HUES48 (cell line): ENCODE data around the gene TTC39C.
"Not testable (repeated sequence)": the region's sequence is repeated elsewhere in the genome, so short reads cannot be mapped to it uniquely, and the experiment has no call there.

Experiments used
- H3K27ac ChIP-seq: one replicate; pipeline ENCODE4 v1.7.0; 2013; ENCODE audit warnings: low read depth, low read length, inconsistent platforms
- H3K27me3 ChIP-seq: 2 replicates; pipeline ENCODE4 v1.6.1; 2013; ENCODE audit warnings: mild to moderate bottlenecking, low read length; ENCODE audit not compliant: control insufficient read depth, insufficient read depth
- H3K36me3 ChIP-seq: 2 replicates; pipeline ENCODE4 v1.6.1; 2013; ENCODE audit warnings: low read length; ENCODE audit not compliant: control insufficient read depth, insufficient read depth
- H3K4me1 ChIP-seq: 2 replicates; pipeline ENCODE4 v1.6.1; 2013; ENCODE audit warnings: mild to moderate bottlenecking, low read length; ENCODE audit not compliant: control insufficient read depth, insufficient read depth
- H3K4me3 ChIP-seq: 2 replicates; pipeline ENCODE4 v1.5.1; 2013; ENCODE audit warnings: mild to moderate bottlenecking, low read depth, low read length
- H3K9ac ChIP-seq: 2 replicates; pipeline ENCODE4 v1.6.1; 2013; ENCODE audit warnings: mild to moderate bottlenecking, low read depth, low read length, moderate library complexity
- H3K9me3 ChIP-seq: 2 replicates; pipeline ENCODE4 v1.6.1; 2013; ENCODE audit warnings: low read length; ENCODE audit not compliant: control insufficient read depth, insufficient read depth

Gene TTC39C

DNA sequence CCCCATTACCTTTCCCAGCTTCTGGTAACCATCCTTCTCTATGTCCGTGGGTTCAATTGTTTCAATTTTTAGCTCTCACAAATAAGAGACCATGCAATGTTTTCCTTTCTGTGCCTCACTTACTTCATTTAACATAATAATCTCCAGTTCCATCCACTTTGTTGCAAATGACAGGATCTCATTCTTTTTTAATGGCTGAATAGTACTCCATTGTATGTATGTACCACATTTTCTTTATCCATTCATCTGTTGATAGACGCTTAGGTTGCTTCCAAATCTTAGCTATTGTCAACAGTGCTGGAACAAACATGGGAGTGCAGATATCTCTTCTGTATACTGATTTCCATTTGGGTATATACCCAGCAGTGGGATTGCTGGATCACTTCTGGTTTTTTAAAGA, 126.1 kb downstream of the TTC39C start:
- Histone ChIP-seq H3K4me1 (peaks cover 20% of the 10 kb centered on the region), H3K4me3 (no peak overlapping the region), H3K36me3 (peaks cover 26% of the 10 kb centered on the region), H3K27me3 (no peaks in the 10 kb centered on the region), H3K9ac (no peak overlapping the region), H3K27ac (no peak overlapping the region), H3K9me3 (no peaks in the 10 kb centered on the region)

DNA sequence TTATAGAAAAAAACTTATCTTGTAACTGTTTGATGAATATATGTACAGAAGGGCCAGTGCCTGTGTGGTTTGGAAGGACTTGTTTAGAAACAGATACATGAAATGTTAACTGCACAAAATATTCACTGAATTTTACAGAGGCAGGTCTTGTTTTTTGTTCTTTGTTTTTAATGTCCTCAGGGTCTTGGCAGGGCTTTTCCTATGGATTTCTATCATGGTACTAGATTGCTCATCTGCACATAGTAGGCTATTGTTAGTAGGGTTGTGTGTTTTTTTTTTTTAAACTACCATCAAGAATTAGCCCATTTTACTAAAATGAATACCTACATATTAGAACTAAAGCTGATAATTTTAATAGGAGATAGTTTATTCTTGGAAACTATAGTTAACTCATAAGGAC, 127.8 kb downstream of the TTC39C start:
- H3K36me3 ChIP-seq = peaks cover 42% of the 10 kb centered on the region
- H3K27ac ChIP-seq = no peak overlapping the region
- H3K27me3 ChIP-seq = no peaks in the 10 kb centered on the region
- H3K9ac ChIP-seq = no peak overlapping the region
- no peaks in the 10 kb centered on the region for H3K9me3 ChIP-seq
- H3K4me3 ChIP-seq = no peak overlapping the region
- H3K4me1 ChIP-seq = peaks cover 6% of the 10 kb centered on the region

DNA sequence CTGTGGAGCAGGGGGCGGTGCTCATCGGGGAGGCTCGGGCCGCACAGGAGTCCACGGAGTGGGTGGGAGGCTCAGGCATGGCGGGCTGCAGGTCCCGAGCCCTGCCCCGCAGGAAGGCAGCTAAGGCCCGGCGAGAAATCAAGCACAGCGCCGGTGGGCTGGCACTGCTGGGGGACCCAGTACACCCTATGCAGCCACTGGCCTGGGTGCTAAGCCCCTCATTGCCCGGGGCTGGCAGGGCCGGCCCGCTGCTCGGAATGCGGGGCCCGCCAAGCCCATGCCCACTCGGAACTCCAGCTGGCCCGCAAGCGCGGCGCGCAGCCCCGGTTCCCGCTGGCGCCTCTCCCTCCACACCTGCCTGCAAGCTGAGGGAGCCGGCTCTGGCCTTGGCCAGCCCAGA, 135.0 kb downstream of the TTC39C start:
- not testable (repeated sequence) for H3K27me3 ChIP-seq, H3K4me1 ChIP-seq, H3K9ac ChIP-seq, H3K27ac ChIP-seq, H3K4me3 ChIP-seq, H3K9me3 ChIP-seq
- H3K36me3 ChIP-seq = peaks cover 53% of the 10 kb centered on the region

DNA sequence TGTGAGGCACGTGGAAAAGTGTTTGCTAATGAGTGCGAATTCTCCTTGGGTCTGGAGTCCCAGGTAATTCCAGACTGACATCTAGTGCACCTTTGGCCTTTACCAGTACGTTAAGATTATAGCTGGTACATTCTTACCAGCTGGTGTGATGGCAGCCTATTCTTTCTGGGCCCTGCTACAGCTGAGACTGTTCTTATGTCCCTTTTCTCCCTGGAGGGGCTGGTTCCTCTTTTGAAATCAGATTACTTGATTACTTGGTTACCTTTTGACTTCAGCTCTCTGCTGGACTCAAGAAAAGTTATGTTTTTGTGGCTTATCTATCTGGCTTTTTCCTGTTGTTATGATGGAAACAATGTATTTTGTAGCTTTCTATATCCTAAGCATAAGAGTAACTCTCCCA, 138.8 kb downstream of the TTC39C start:
- Histone ChIP-seq H3K36me3 (peaks cover 43% of the 10 kb centered on the region), H3K4me1 (no peaks in the 10 kb centered on the region), H3K9ac (no peak overlapping the region), H3K4me3 (no peak overlapping the region), H3K9me3 (no peaks in the 10 kb centered on the region), H3K27ac (no peak overlapping the region), H3K27me3 (no peaks in the 10 kb centered on the region)

DNA sequence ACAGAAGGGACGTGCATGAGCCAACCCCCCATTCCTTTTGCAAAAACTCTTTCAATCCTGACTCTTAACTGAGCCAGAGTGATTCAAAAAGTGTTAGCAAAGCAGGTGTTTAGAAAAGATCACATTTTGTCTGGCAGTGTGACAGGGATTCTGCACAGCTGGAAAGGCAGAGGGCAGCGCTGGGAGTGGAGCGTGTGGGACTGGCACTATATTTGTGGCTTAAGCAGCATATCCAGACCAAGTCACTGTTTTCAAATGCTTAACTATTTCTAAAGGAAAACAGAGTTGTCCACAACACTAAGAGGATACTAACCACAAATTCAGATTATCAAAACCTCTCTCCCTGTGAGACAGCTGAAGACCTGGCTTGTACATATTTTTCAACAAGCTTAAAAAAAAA, 143.3 kb downstream of the TTC39C start:
- Histone ChIP-seq H3K4me3 (no peak overlapping the region), H3K27ac (no peak overlapping the region), H3K36me3 (peaks cover 82% of the 10 kb centered on the region), H3K9me3 (no peaks in the 10 kb centered on the region), H3K27me3 (no peaks in the 10 kb centered on the region), H3K4me1 (no peaks in the 10 kb centered on the region), H3K9ac (no peak overlapping the region)

DNA sequence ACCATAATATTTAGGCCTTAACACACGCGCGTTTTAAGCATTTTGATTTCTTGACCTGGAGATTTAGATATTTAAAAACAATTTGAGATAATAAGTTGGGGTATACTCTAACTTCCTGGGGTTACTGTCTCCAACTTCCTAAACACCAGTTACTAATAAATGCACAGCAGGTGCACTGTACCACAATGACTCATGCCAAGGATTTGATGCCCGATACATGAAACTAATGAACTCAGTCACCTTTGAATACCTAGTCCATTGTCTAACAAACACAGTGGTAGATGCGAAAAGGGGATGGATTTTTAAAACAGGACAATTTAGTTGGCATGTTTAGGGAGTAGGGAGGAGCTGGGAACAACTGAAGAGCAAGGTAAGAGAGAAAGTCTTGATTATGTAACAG, 145.5 kb downstream of the TTC39C start:
- Histone ChIP-seq H3K4me3 (no peak overlapping the region), H3K9ac (no peak overlapping the region), H3K36me3 (peaks cover 88% of the 10 kb centered on the region), H3K27me3 (no peaks in the 10 kb centered on the region), H3K27ac (no peak overlapping the region), H3K4me1 (no peaks in the 10 kb centered on the region), H3K9me3 (no peaks in the 10 kb centered on the region)

DNA sequence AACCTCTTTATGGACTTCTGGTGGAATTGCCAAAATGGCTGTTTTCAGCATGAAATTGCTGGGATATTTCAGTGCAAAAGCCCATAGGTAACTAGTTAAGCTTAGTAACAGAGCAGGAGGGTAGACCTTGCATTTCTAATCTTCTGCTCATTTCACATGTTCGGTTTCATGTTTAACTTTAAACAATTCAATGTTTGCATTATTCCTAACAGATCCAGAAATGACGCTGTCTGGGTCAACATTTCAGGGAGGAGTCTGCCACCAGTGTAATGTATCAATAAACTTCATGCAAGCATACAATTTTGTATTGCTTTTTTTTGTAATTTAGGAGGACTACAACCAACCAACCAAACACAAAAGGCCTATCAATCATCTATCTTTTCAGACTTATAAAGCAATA, 146.8 kb downstream of the TTC39C start:
- no peaks in the 10 kb centered on the region for H3K4me1 ChIP-seq
- no peaks in the 10 kb centered on the region for H3K27me3 ChIP-seq
- no peaks in the 10 kb centered on the region for H3K9me3 ChIP-seq
- no peak overlapping the region for H3K9ac ChIP-seq
- peaks cover 91% of the 10 kb centered on the region for H3K36me3 ChIP-seq
- H3K4me3 ChIP-seq = no peak overlapping the region
- H3K27ac ChIP-seq = no peak overlapping the region

DNA sequence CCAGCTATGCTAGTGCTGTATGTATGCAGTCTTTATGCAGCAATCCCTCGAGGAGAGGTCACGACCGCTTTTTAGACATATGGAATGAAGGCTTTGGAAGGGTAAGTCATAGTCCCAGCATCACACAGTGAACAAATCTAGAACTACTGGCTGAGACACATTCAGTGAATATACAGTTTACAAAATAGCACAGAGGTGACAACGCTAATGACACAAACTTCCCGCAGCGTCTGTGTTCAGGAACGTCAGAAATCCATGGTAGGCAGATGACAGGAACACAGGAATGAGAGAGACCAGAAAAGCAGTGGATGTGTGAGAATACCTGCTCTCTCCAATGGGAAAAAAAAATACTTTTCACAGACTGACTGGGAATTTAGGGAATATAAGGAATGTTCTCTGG, 153.9 kb downstream of the TTC39C start:
- no peaks in the 10 kb centered on the region for H3K27me3 ChIP-seq
- no peaks in the 10 kb centered on the region for H3K9me3 ChIP-seq
- no peak overlapping the region for H3K27ac ChIP-seq
- peaks cover 60% of the 10 kb centered on the region for H3K36me3 ChIP-seq
- no peaks in the 10 kb centered on the region for H3K4me1 ChIP-seq
- no peak overlapping the region for H3K4me3 ChIP-seq
- no peak overlapping the region for H3K9ac ChIP-seq

DNA sequence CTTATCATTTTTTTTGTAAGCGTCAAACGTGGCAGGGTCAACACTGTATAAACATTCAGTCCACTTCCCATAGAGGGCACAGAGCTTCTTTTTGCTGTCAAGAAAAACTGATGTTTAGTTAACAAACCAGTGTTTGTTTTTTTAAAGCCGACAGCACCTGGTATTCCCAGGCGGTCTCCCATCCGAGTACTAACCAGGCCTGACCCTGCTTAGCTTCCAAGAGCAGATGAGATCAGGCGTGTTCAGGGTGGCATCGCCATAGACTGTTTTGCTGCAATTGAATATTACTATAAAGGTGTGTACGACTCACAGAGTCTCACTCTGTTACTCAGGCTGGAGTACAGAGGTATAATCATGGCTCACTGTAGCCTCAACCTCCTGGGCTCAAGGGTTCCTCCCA, 155.8 kb downstream of the TTC39C start:
- Histone ChIP-seq H3K27ac (no peak overlapping the region), H3K9me3 (no peaks in the 10 kb centered on the region), H3K9ac (no peak overlapping the region), H3K27me3 (no peaks in the 10 kb centered on the region), H3K4me1 (no peaks in the 10 kb centered on the region), H3K4me3 (no peak overlapping the region), H3K36me3 (peaks cover 52% of the 10 kb centered on the region)

DNA sequence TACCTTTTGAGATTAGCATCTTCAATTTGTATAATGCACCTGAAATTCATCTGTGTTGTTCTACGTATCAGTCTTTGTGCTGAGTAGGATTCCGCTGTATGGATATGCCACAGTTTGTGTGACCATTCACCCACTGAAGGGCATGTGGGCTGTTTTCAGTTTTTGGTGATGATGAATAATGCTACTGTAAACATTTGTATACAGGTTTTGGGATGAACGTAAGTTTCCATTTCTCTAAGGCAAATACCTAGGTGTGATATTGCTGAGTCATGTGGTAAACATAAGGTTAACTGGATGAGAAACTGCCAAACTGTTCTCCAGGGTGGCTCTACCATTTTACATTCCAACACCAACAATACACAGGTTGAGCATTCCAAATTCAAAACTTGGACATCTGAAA, 159.4 kb downstream of the TTC39C start:
- no peak overlapping the region for H3K4me3 ChIP-seq
- H3K27ac ChIP-seq = no peak overlapping the region
- peaks cover 2% of the 10 kb centered on the region; the same call in 1 of the 2 replicates for H3K4me1 ChIP-seq
- H3K9ac ChIP-seq = no peak overlapping the region
- peaks cover 33% of the 10 kb centered on the region for H3K36me3 ChIP-seq
- no peaks in the 10 kb centered on the region for H3K27me3 ChIP-seq
- H3K9me3 ChIP-seq = no peaks in the 10 kb centered on the region

DNA sequence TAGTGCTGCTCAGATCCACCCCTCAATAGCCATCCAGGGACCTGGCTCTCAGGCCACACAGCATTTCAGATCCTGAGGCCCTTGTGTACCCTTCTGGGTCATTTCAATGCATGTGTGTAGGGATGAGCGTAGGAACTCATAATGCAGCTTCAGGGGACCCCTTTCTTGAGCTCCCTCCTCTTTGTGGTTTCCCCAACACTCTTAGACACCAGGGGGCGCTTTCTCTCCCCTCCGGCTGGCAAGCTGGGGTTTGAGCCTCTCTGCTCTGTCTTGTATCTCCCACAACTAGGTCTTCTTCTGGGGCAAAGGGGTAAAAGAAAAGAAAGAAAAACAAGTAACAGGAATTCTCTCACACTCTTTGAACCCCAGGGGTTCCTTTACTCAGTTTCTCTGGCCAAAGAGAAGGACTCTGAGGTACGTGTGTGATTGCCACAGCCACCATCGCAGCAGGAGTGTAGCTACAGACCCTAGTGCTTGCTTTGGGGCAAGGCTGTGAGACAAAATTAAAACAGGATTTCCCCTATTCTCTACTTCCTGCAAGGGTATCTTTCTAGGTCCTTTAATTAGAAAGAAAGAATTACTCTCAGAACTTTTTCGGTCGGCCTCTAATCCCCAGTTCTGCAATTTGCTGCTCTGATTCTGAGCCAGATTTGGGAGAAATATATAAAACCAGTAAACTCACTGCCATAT, 162.3 kb downstream of the TTC39C start:
- Histone ChIP-seq H3K27ac (no peak overlapping the region), H3K9me3 (no peaks in the 10 kb centered on the region), H3K9ac (no peak overlapping the region), H3K4me3 (no peak overlapping the region), H3K36me3 (peaks cover 27% of the 10 kb centered on the region), H3K27me3 (no peaks in the 10 kb centered on the region), H3K4me1 (peaks cover 7% of the 10 kb centered on the region; the same call in 1 of the 2 replicates)
